Activated CD8-positive, alpha-beta memory T cell treated with anti-CD3 and anti-CD28 coated beads for 24 hours (primary cell): ENCODE results near the gene PRSS21.

Experiments used
- DNase-seq: peaks from one replicate; pipeline ENCODE4 v3.0.0-alpha.2; 2020

Gene PRSS21

GRCh38 chr16:2816751-2817339 is at the start of gene PRSS21:
Gene PRSS21 (plus strand): TSS chr16:2817237. CDS start chr16:2817269, 32 bp downstream.
- DNase-seq, result peak; percentile 74

- no peak for DNase-seq
Observed at GRCh38 chr16:2767891-2768290, 49.1 kb upstream of the PRSS21 start.

- DNase-seq, result no peak
Observed at GRCh38 chr16:2768403-2769089, 48.5 kb upstream of the PRSS21 start.

- DNase-seq, result no peak
Observed at GRCh38 chr16:2769100-2769529, 47.9 kb upstream of the PRSS21 start.

- DNase-seq, result no peak
Observed at GRCh38 chr16:2769675-2770056, 47.4 kb upstream of the PRSS21 start.

GRCh38 chr16:2770057-2770951 is 46.7 kb upstream of the PRSS21 start:
- DNase-seq, result peak; percentile 57

GRCh38 chr16:2771496-2772402 is 45.3 kb upstream of the PRSS21 start:
- DNase-seq, result peak; percentile 65

- DNase-seq, result no peak
Observed at GRCh38 chr16:2773188-2773968, 43.7 kb upstream of the PRSS21 start.

- no peak for DNase-seq
Observed at GRCh38 chr16:2774161-2774891, 42.7 kb upstream of the PRSS21 start.

- DNase-seq, result no peak
Observed at GRCh38 chr16:2775131-2775716, 41.8 kb upstream of the PRSS21 start.

GRCh38 chr16:2775765-2776499 is 41.1 kb upstream of the PRSS21 start:
- no peak for DNase-seq

GRCh38 chr16:2776500-2777139 is 40.4 kb upstream of the PRSS21 start:
- DNase-seq, result no peak

GRCh38 chr16:2777231-2777902 is 39.7 kb upstream of the PRSS21 start, which contains the start of gene ELOB:
Gene ELOB (minus strand): TSS chr16:2777280. CDS start chr16:2777239, 41 bp downstream.
- peak; percentile 96 for DNase-seq

GRCh38 chr16:2777903-2778629 is 39.0 kb upstream of the PRSS21 start:
- DNase-seq, result no peak

GRCh38 chr16:2778630-2778958 is 38.4 kb upstream of the PRSS21 start:
- no peak for DNase-seq

GRCh38 chr16:2779151-2779920 is 37.7 kb upstream of the PRSS21 start:
- peak; percentile 56 for DNase-seq
